AG04449 (cell line): ENCODE data around the gene NPC1.
A peak's percentile ranks its signal among the peaks of the same experiment; 100 is the strongest.

ENCODE experiments used
- CTCF ChIA-PET: fragments of 350-600 bp; formaldehyde crosslinking; extraction: SDS; loops from one replicate; lab custom pipeline; 2021; ENCODE audit warnings: antibody characterized with exemption; lab: Yijun Ruan, JAX
- POLR2A ChIA-PET: fragments of 400-600, 350-600 bp; formaldehyde crosslinking; extraction: SDS; loops from one replicate; lab custom pipeline; 2020; ENCODE audit warnings: antibody characterized with exemption, inconsistent platforms; lab: Yijun Ruan, JAX
- DNase-seq: peaks from one replicate; pipeline ENCODE4 v3.0.0-alpha.2; 2010; ENCODE audit warnings: low read depth, low spot score
- H3K4me3 ChIP-seq: 2 replicates; pipeline ENCODE4 v1.5.1; 2011; ENCODE audit warnings: low read depth, mild to moderate bottlenecking, control low read depth, low read length
- CTCF ChIP-seq: IDR thresholded peaks from one replicate; pipeline ENCODE4 v1.5.1; 2011; ENCODE audit warnings: mild to moderate bottlenecking, moderate library complexity, low read length, control low read depth, inconsistent platforms; ENCODE audit not compliant: insufficient read depth; ENCODE audit errors: missing control alignments

NPC1 gene

GRCh38 chr18:23540867-23541266, 45.4 kb downstream of the NPC1 start:
- POLR2A ChIA-PET: no interaction called here
- H3K4me3 ChIP-seq: no peak overlapping the region
- CTCF ChIA-PET: interaction anchor here (0.8 to 2.9 kb wide), 4 partner anchors 25 to 377 kb away, joined by 3 to 16 read pairs (median 3); no protein-coding TSS in a partner anchor
- TF ChIP-seq CTCF: no peak
- no peak for DNase-seq

- CTCF ChIA-PET: interaction anchor here (0.7 to 2.9 kb wide), 4 partner anchors 16 to 378 kb away, joined by 3 to 16 read pairs (median 3); no protein-coding TSS in a partner anchor
- POLR2A ChIA-PET: no interaction called here
These were observed 46.3 kb downstream of the NPC1 start for GRCh38 chr18:23539911-23540525.

GRCh38 chr18:23539296-23539695, 47.0 kb downstream of the NPC1 start:
- ChIA-PET CTCF (interaction anchor here (1.5 to 2.1 kb wide), 2 partner anchors 23 to 379 kb away, joined by 3 to 10 read pairs; no protein-coding TSS in a partner anchor), POLR2A (no interaction called here)
- no peak for DNase-seq

More at GRCh38 chr18:23539911-23540525, 46.3 kb downstream of the NPC1 start:
- no peak overlapping the region for H3K4me3 ChIP-seq
- no peak for DNase-seq
- no peak for TF ChIP-seq CTCF

GRCh38 chr18:23538870-23539269, 47.4 kb downstream of the NPC1 start:
- CTCF ChIA-PET: interaction anchor here (2.1 kb wide), 1 partner anchor 22 kb away, joined by 10 read pairs; no protein-coding TSS in a partner anchor
- TF ChIP-seq CTCF: no peak
- peak; percentile 40 for DNase-seq
- no peak overlapping the region for H3K4me3 ChIP-seq
- POLR2A ChIA-PET: no interaction called here

More at GRCh38 chr18:23539296-23539695, 47.0 kb downstream of the NPC1 start:
- TF ChIP-seq CTCF: no peak
- no peak overlapping the region for H3K4me3 ChIP-seq

GRCh38 chr18:23538001-23538400, 48.3 kb downstream of the NPC1 start:
- TF ChIP-seq CTCF: no peak
- POLR2A ChIA-PET: no interaction called here
- CTCF ChIA-PET: interaction anchor here (2.1 kb wide), 1 partner anchor 21 kb away, joined by 10 read pairs; no protein-coding TSS in a partner anchor
- DNase-seq: no peak
- no peak overlapping the region for H3K4me3 ChIP-seq

GRCh38 chr18:23537274-23537673, 49.0 kb downstream of the NPC1 start:
- TF ChIP-seq CTCF: no peak
- ChIA-PET POLR2A (no interaction called here), CTCF (interaction anchor here (2.1 kb wide), 1 partner anchor 21 kb away, joined by 10 read pairs; no protein-coding TSS in a partner anchor)
- H3K4me3 ChIP-seq: no peak overlapping the region
- DNase-seq: no peak
